ENCODE results near the gene ROR2.
"Not testable (repeated sequence)": the region's sequence is repeated elsewhere in the genome, so short reads cannot be mapped to it uniquely, and the experiment has no call there.

GRCh38 chr9:91540506-91540905 lies 409.5 kb downstream of the ROR2 start:
- TF ChIP-seq CTCF (IDR thresholded peaks at IDR 0.05); ZFX (IDR thresholded peaks at IDR 0.05; ENCODE audit: borderline replicate concordance): not testable (repeated sequence)

Data from 22Rv1 (cell line).